Forelimb muscle (tissue), 1 donor: ENCODE data around the gene NEDD9. TPM values are rescaled to one million over a fixed set of nuclear protein-coding genes. Genes with fewer than 3 reads are reported as not detected.

Experiments used
- DNase-seq: peaks from one replicate; pipeline ENCODE4 v3.0.0-alpha.2; 2013; ENCODE audit warnings: low read depth
- polyA plus RNA-seq: library from polyadenylated mRNA; unstranded; fragments of 120-200 nt; gene quantifications from one replicate; pipeline ENCODE4 v1.2.1, GENCODE V29; 2013; ENCODE audit not compliant: insufficient read length

Gene NEDD9
- polyA plus RNA-seq, 1 donor: 10.1 TPM

- DNase-seq: no peak
Observed at GRCh38 chr6:11235062-11235461, 2.6 kb upstream of the NEDD9 start.

- no peak for DNase-seq
Observed at GRCh38 chr6:11233673-11234573, 1.5 kb upstream of the NEDD9 start.

GRCh38 chr6:11232770-11233626 is 530 bp upstream of the NEDD9 start:
- no peak for DNase-seq

- no peak for DNase-seq
Observed at GRCh38 chr6:11231564-11232192, 790 bp downstream of the NEDD9 start.

GRCh38 chr6:11231108-11231463 is 1.4 kb downstream of the NEDD9 start:
- no peak for DNase-seq

GRCh38 chr6:11230158-11231107 is 2.0 kb downstream of the NEDD9 start:
- DNase-seq: no peak

GRCh38 chr6:11229655-11230046 is 2.8 kb downstream of the NEDD9 start:
- DNase-seq: no peak

GRCh38 chr6:11228935-11229654 is 3.4 kb downstream of the NEDD9 start:
- no peak for DNase-seq

GRCh38 chr6:11227698-11228097 is 4.8 kb downstream of the NEDD9 start:
- no peak for DNase-seq

GRCh38 chr6:11226005-11226404 is 6.5 kb downstream of the NEDD9 start:
- no peak for DNase-seq

GRCh38 chr6:11224966-11225463 is 7.5 kb downstream of the NEDD9 start:
- DNase-seq: no peak

GRCh38 chr6:11224252-11224965 is 8.1 kb downstream of the NEDD9 start:
- no peak for DNase-seq

- no peak for DNase-seq
Observed at GRCh38 chr6:11223286-11223864, 9.1 kb downstream of the NEDD9 start.

GRCh38 chr6:11222385-11223277 is 9.8 kb downstream of the NEDD9 start:
- no peak for DNase-seq

- DNase-seq: no peak
Observed at GRCh38 chr6:11221623-11222384, 10.7 kb downstream of the NEDD9 start.

- DNase-seq: no peak
Observed at GRCh38 chr6:11219400-11219834, 13.1 kb downstream of the NEDD9 start.
